Measurements from ENCODE around the gene SMDT1.
"Not testable (repeated sequence)": the region's sequence is repeated elsewhere in the genome, so short reads cannot be mapped to it uniquely, and the experiment has no call there.

GRCh38 chr22:42104332-42104860, 24.9 kb downstream of the SMDT1 start:
- TF ChIP-seq CTCF, POLR2A (IDR thresholded peaks at IDR 0.05): not testable (repeated sequence)

Measured in lower leg skin (tissue), 3 donors.